KMS-11 (cell line): ENCODE data around the gene KIF7.
A peak's percentile ranks its signal among the peaks of the same experiment; 100 is the strongest.
"Not testable (repeated sequence)": the region's sequence is repeated elsewhere in the genome, so short reads cannot be mapped to it uniquely, and the experiment has no call there.

Experiments used
- H2AFZ ChIP-seq: fragments of 200-600 bp; sonication (generic); 2 replicates; pipeline ENCODE4 v1.6.1; 2016; ENCODE audit warnings: antibody characterized with exemption, mixed run types, low read depth
- H3K27ac ChIP-seq: fragments of 200-600 bp; sonication (generic); 2 replicates; pipeline ENCODE4 v1.6.1; 2016; ENCODE audit warnings: mild to moderate bottlenecking, mixed run types
- H3K27me3 ChIP-seq: fragments of 200-600 bp; sonication (generic); 2 replicates; pipeline ENCODE4 v1.6.1; 2017; ENCODE audit warnings: mild to moderate bottlenecking, low read depth, mixed run types, moderate library complexity; ENCODE audit not compliant: insufficient read depth
- H3K36me3 ChIP-seq: fragments of 200-600 bp; sonication (generic); 2 replicates; pipeline ENCODE4 v1.6.1; 2017; ENCODE audit warnings: mild to moderate bottlenecking, mixed run types; ENCODE audit not compliant: insufficient read depth
- H3K4me1 ChIP-seq: fragments of 200-600 bp; sonication (generic); 2 replicates; pipeline ENCODE4 v1.6.1; 2016; ENCODE audit warnings: mild to moderate bottlenecking, low read depth, mixed run types; ENCODE audit not compliant: poor library complexity, severe bottlenecking
- H3K4me2 ChIP-seq: fragments of 200-600 bp; sonication (generic); 2 replicates; pipeline ENCODE4 v1.7.0; 2016; ENCODE audit warnings: mild to moderate bottlenecking, mixed run types
- H3K4me3 ChIP-seq: fragments of 200-600 bp; sonication (generic); IDR thresholded peaks from 2 replicates; pipeline ENCODE4 v1.6.1; 2017; ENCODE audit warnings: low read depth, low read length, mixed read lengths; ENCODE audit not compliant: insufficient read depth
- H3K79me2 ChIP-seq: fragments of 200-600 bp; sonication (generic); 2 replicates; pipeline ENCODE4 v1.6.1; 2016; ENCODE audit warnings: low read depth, mixed run types; ENCODE audit not compliant: insufficient read depth
- H3K9ac ChIP-seq: fragments of 200-600 bp; sonication (generic); 2 replicates; pipeline ENCODE4 v1.6.1; 2016; ENCODE audit warnings: mild to moderate bottlenecking, mixed run types
- H4K20me1 ChIP-seq: fragments of 200-600 bp; sonication (generic); 2 replicates; pipeline ENCODE4 v1.6.1; 2016; ENCODE audit warnings: mild to moderate bottlenecking, mixed run types; ENCODE audit not compliant: insufficient read depth
- CTCF ChIP-seq: fragments of 200-600 bp; sonication (generic); conservative IDR thresholded peaks from 2 replicates; pipeline ENCODE4 v1.6.1; 2017; ENCODE audit warnings: low read depth, mild to moderate bottlenecking, antibody characterized with exemption, low read length, moderate library complexity, mixed read lengths

KIF7 gene

GRCh38 chr15:89693091-89693490 is 37.8 kb upstream of the KIF7 start:
- Histone ChIP-seq H3K4me1 (peaks cover 5% of the 10 kb centered on the region), H2AFZ (no peak overlapping the region), H3K27me3 (no peaks in the 10 kb centered on the region), H3K36me3 (no peaks in the 10 kb centered on the region), H3K27ac (no peak overlapping the region), H3K4me2 (no peak overlapping the region), H3K4me3 (no peak overlapping the region), H4K20me1 (no peaks in the 10 kb centered on the region), H3K9ac (no peak overlapping the region), H3K79me2 (no peaks in the 10 kb centered on the region)
- TF ChIP-seq CTCF: no peak

GRCh38 chr15:89690276-89691218 is 35.3 kb upstream of the KIF7 start, which contains the start of the genes PEX11A and WDR93:
Gene PEX11A (minus strand): TSS chr15:89690754. CDS start chr15:89690632, 122 bp downstream.
Gene WDR93 (plus strand): TSS chr15:89690811. CDS start chr15:89701747, 10,936 bp downstream.
- H4K20me1 ChIP-seq: no peaks in the 10 kb centered on the region
- peak within 1 kb of the TSS; percentile 97 for H3K4me2 ChIP-seq
- peak within 1 kb of the TSS; percentile 15; the same call in 1 of the 2 replicates for H3K9ac ChIP-seq
- H3K36me3 ChIP-seq: no peaks in the 10 kb centered on the region
- TF ChIP-seq CTCF: no peak
- peaks cover 5% of the 10 kb centered on the region for H3K4me1 ChIP-seq
- H3K79me2 ChIP-seq: no peaks in the 10 kb centered on the region
- no peak within 1 kb of the TSS for H3K27ac ChIP-seq
- H2AFZ ChIP-seq: peak within 1 kb of the TSS; percentile 100
- H3K4me3 ChIP-seq: no peak within 1 kb of the TSS
- H3K27me3 ChIP-seq: no peaks in the 10 kb centered on the region

- H3K4me2 ChIP-seq: peak overlapping the region; percentile 97
- not testable (repeated sequence) for H3K27me3 ChIP-seq, H3K9ac ChIP-seq, H3K4me3 ChIP-seq, H3K36me3 ChIP-seq, H3K27ac ChIP-seq, H3K4me1 ChIP-seq, H3K79me2 ChIP-seq, H4K20me1 ChIP-seq
- peak overlapping the region; percentile 100 for H2AFZ ChIP-seq
These were observed 34.6 kb upstream of the KIF7 start for GRCh38 chr15:89689930-89690275.

GRCh38 chr15:89686522-89686921 is 31.3 kb upstream of the KIF7 start:
- H4K20me1 ChIP-seq: no peaks in the 10 kb centered on the region
- H3K4me2 ChIP-seq: no peak overlapping the region
- no peak for TF ChIP-seq CTCF
- H2AFZ ChIP-seq: no peak overlapping the region
- no peaks in the 10 kb centered on the region for H3K79me2 ChIP-seq
- no peaks in the 10 kb centered on the region for H3K36me3 ChIP-seq
- no peak overlapping the region for H3K9ac ChIP-seq
- H3K27me3 ChIP-seq: no peaks in the 10 kb centered on the region
- no peak overlapping the region for H3K4me3 ChIP-seq
- peaks cover 5% of the 10 kb centered on the region for H3K4me1 ChIP-seq
- H3K27ac ChIP-seq: no peak overlapping the region

- H3K4me1 ChIP-seq: peaks cover 2% of the 10 kb centered on the region
- no peak overlapping the region for H3K27ac ChIP-seq
- H4K20me1 ChIP-seq: no peaks in the 10 kb centered on the region
- no peak for TF ChIP-seq CTCF
- no peak overlapping the region for H3K4me2 ChIP-seq
- H3K4me3 ChIP-seq: no peak overlapping the region
- H3K9ac ChIP-seq: no peak overlapping the region
- H3K36me3 ChIP-seq: no peaks in the 10 kb centered on the region
- no peak overlapping the region for H2AFZ ChIP-seq
- no peaks in the 10 kb centered on the region for H3K79me2 ChIP-seq
- H3K27me3 ChIP-seq: no peaks in the 10 kb centered on the region
These were observed 30.7 kb upstream of the KIF7 start for GRCh38 chr15:89685995-89686394.
